GM18909 (cell line): ENCODE results near the gene ASL.
A peak's percentile ranks its signal among the peaks of the same experiment; 100 is the strongest.
"Not testable (repeated sequence)": the region's sequence is repeated elsewhere in the genome, so short reads cannot be mapped to it uniquely, and the experiment has no call there.

Experiments used
- ATAC-seq: cut with Tn5 transposase; IDR thresholded peaks from one replicate; pipeline ENCODE4 v1.9.1; 2021; ENCODE audit warnings: mild to moderate bottlenecking; ENCODE audit not compliant: unreplicated experiment, poor library complexity

Gene ASL

GRCh38 chr7:66072208-66072607 is 3.4 kb upstream of the ASL start:
- ATAC-seq: not testable (repeated sequence)

DNA sequence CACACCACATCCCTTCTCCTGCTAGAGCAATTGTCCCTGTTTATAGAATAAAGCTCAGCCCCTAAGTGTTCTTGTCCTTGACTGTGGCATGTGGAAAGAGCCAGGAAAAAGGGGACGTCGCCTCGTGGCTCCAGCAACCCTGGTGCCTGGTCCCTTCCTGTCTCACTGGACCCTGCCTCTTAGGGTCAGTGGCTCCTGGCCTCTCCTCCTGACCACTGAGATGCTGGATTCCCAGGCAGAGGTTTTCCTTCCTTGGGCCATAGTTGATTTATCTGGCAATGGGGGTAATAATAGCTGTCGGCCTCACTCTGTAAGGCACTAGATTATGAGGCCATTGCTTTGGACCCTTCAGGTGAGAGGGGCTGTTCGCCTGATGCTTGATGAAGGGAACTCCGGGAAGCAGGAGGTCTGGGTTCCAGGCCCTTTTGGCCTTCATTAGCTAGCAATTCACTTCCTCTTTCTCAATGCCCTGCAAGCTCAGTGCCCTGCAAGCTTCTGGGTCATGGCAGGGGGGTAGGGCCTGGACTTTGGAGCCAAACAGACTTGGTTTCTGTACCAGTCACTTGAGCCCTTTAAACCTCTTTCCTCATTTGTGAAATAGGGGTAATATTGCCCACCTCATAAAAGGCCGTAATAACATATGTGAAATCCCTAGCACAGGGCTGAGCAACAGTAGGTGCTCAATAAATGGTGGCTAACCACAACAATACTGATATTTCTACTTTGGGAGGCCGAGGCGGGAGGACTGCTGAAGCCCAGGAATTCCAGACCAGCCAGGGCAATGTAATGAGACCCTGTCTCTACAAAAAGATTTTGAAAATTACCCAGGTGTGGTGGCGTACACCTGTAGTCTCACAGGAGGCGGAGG is 1.1 kb downstream of the ASL start:
- no peak for ATAC-seq

- no peak for ATAC-seq
Observed at GRCh38 chr7:66078067-66078466, 2.4 kb downstream of the ASL start.

- no peak for ATAC-seq
Observed at GRCh38 chr7:66082083-66082482, 6.5 kb downstream of the ASL start.

DNA sequence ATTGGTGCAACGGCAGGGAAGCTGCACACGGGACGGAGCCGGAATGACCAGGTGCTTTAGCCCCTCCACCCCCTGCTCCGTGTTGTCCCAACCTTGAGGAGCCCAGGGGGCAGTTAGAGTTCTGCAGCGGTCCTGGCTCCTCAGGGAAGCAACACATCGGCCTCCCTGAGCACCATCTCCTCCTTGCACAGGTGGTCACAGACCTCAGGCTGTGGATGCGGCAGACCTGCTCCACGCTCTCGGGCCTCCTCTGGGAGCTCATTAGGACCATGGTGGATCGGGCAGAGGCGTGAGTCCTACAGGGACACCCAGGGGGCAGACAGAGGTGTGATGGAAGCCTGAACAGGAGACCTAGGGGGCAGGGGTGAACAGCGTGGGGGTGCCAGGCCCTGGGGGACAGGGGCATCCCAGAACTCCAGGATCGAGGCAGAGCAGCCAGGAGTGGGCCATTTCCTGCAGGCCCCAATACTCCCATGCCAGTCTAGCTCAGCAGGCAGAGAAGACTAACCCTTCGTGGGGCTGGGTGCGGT is 7.3 kb downstream of the ASL start:
- ATAC-seq: no peak

DNA sequence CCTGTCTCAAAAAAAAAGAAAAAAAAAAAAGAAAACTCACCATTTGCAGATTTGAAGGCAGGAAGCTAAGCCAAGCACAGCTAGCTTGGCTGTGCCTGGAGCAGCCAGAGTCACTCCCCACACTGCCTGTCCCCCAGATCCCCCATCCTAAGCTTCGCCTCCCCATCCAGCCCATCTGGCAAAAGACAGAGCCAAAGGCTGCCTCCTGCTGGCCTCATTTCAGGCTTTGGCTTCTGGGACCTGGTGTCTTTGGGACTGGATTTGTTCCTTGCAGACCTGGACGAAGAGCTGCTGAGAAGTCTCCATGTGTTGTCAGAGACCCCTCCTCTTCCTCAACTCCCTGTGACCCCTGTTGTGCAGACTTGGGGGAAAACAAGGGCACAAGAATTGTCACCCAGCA is 8.1 kb downstream of the ASL start:
- no peak for ATAC-seq

DNA sequence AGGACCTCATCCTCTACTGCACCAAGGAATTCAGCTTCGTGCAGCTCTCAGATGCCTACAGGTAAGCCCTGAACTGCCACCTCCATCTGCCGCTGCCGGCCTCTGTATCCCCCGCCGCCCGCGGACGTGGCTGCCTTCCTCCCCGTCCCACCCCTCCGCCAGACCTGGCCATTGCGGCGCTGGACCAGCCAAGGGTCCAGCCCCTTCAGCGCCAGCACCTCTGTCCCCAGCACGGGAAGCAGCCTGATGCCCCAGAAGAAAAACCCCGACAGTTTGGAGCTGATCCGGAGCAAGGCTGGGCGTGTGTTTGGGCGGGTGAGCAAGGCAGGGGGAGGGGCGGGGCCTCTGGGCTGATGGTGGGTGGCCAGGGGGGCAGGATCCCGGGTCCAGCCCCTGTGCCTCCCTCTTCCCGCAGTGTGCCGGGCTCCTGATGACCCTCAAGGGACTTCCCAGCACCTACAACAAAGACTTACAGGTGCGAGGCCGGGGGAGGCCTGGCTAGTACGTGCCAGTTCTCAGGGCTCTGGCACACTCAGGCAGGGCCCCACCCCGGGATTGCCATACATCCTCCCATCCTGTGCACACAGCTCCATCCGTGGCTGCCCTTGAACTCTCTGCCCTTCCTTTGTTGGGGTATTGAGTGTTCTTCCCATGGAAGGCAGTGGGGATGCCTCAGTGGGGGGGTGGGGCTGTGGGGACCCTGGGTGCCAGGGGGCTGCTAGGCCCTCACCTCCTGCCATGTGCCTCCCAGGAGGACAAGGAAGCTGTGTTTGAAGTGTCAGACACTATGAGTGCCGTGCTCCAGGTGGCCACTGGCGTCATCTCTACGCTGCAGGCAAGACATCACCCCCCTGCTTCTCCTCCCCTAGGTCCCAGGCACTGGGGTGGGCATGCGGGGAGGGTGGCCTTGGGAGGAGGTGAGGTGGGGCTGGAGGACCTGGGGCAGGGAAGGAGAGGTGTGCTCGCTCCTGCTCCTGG is 13.5 kb downstream of the ASL start:
- no peak for ATAC-seq

DNA sequence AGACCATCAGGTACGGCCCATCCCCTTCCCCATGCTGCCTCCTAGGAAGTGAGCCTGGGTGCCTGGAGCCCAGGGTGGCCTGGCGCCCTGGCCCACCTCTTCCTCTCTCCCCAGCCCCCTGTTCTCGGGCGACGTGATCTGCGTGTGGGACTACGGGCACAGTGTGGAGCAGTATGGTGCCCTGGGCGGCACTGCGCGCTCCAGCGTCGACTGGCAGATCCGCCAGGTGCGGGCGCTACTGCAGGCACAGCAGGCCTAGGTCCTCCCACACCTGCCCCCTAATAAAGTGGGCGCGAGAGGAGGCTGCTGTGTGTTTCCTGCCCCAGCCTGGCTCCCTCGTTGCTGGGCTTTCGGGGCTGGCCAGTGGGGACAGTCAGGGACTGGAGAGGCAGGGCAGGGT is 17.0 kb downstream of the ASL start:
- no peak for ATAC-seq

DNA sequence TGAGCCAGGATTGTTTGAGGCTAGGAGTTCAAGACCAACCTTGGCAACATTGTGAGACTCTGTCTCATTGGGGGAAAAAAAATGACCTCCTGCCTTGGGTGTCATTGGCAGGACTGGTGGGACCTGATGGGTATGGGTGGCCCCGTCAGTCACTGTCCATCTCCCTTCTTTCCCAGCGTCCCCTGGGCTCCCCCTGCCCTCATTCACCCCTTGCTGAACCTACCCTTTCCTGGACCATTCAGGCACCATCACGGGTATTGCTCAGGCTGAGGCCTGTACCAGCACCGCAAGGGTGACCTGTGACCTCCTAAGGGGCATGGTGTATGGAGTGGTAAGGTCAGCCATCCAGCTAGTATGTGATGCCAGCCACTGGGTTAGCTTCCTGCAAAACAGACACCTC is 19.4 kb downstream of the ASL start:
- ATAC-seq: no peak

GRCh38 chr7:66099232-66099550 is 23.6 kb downstream of the ASL start:
- no peak for ATAC-seq

DNA sequence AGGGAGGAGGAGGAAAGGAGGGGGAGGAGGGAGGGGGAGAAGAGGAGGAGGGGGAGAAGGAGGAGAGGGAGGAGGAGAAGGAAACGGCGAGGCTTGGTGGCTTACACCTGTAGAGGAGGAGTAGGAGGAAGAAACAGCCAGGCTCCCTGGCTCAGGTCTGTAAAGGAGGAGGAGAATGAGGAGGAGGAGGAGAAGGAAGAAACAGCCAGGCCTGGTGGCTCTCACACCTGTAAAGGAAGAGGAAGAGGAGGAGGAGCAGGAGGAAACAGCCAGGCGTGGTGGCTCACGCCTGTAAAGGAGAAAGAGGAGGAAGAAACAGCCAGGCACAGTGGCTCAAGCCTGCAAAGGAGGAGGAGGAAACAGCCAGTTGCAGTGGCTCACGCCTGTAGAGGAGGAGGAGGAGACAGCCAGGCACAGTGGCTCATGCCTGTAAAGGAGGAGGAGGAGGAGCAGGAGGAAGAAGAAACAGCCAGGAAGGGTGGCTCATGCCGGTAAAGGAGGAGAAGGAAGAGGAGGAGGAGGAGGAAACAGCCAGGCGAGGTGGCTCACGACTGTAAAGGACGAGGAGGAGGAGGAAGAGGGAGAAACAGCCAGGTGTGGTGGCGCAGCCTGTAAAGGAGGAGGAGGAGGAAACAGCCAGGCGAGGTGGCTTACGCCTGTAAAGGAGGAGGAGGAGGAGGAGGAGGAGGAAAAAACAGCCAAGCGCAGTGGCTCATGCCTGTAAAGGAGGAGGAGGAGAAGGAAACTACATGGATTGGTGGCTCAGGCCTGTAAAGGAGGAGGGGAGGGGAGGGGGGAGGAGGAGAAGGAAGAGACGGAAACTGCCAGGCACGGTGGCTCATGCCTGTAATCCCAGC is 24.2 kb downstream of the ASL start:
- peak; percentile 86 for ATAC-seq

DNA sequence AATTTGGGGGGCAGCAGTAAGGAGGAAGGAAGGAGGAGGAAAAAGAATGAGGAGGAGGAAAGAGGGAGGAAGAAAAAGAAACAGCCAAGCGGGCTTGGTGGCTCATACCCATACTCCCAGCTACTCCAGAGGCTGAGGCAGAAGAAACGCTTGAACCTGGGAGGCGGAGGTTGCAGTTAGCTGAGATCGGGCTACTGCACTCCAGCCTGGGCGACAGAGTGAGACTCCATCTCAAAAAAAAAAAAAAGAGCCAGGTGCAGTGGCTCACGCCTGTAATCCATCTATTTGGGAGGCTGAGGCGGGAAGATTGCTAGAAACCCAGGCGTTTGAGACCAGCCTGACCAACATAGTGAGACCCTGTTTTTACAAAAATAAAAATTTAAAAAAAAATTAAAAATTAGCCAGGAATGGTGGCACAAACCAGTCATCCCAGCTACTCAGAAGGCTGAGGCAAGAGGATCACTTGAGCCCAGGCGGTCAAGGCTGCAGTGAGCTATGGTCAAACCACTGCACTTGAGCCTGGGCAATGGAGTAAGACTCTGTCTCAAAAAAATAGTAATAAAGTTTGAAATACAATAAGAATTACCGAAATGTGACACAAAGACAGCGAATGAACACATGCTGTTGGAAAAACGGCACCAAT is 24.9 kb downstream of the ASL start:
- no peak for ATAC-seq

GRCh38 chr7:66102168-66102567 is 26.5 kb downstream of the ASL start:
- ATAC-seq: not testable (repeated sequence)

- not testable (repeated sequence) for ATAC-seq
Observed at GRCh38 chr7:66103994-66104393, 28.4 kb downstream of the ASL start.

GRCh38 chr7:66105263-66105748 is 29.7 kb downstream of the ASL start:
- peak; percentile 56 for ATAC-seq

DNA sequence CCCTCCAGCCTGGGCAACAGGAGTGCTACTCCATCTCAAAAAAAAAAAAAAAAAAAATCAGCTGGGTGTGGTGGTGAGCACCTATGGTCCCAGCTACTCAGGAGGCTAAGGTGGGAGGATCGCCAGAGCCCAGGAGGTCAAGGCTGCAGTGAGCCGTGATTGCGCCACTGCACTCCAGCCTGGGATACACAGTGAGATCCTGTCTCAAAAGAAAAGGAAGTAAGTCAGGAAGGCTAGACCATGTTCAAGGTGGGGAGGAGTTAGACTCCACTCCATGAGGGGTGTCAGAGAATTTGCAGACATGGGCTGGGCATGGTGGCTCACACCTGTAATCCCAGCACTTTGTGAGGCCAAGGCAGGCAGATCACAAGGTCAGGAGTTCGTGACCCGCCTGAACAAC is 32.8 kb downstream of the ASL start:
- ATAC-seq: not testable (repeated sequence)

GRCh38 chr7:66110856-66111255 is 35.2 kb downstream of the ASL start:
- ATAC-seq: no peak

DNA sequence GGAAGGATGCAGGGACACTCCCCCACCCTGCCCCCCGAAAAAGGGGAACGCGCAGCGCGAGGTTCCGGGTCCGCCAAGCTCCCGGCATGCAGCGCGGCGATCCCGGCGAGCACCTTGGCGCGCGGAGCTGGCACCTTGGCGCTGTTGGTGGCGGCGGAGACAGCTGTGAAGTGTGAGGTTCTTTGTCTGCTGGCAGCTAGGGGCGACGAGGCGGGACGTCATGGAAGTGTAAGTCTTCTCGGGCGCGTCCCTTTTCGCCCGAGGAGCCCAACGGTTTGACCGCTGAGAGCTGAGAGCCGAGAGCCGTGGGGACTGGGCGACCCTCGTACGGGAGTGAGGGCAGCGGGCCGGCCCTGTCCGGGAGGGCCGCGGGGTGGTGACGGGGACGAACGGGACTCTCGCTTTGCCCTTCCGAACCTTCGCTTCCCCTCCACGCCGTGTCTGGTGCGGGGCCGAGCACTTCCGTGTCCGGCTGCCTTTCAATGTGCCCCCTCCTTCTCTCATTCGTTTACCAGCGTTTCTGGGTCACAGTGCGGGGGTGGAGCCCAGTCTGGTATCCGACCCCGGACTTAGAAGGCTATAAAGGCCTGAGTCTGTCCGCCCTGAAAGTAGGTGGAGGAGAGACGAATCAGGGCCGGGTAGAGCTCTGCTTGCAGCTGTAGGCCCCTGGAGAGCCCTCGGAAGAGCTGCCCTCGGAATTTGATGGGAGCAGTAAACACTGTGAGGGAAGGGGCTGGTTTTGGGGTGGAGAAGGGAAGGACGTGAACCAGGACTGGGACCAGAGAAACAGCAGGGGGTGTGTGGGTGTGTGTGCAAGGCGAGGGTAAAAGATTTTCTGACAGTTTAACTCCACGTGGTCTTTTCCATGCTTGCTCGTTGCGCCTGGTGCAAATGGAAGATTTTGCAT is 39.4 kb downstream of the ASL start, which contains the start of gene CRCP:
TSS of gene CRCP (plus strand) at position 105 of the 907 bp plus-strand sequence. CDS start at position 221, 116 bp downstream.
- peak; percentile 91 for ATAC-seq
